ENCODE results near the gene APOBEC4. TPM values are rescaled to one million over a fixed set of nuclear protein-coding genes. Genes with fewer than 3 reads are reported as not detected.

Gene APOBEC4
- total RNA-seq, 1 experiment from 2014 or later, result not detected

- no peaks in the 10 kb centered on the region for H3K36me3 ChIP-seq (ENCODE audit: control insufficient read depth in 1 of 2, insufficient read depth in 2 of 2, low read length in 2 of 2)
- 0 out of 2 replicates have a peak, but pooled peaks cover 8% of the 10 kb centered on the region for H3K27me3 ChIP-seq (ENCODE audit: insufficient read depth, low read length)
- DNase-seq (ENCODE audit: low read depth, low spot score) (no peak), ATAC-seq (no peak)
- TF ChIP-seq FOSL1 (IDR thresholded peaks at IDR 0.05; ENCODE audit: low read depth) (no peak), CEBPB (IDR thresholded peaks at IDR 0.05; ENCODE audit: low read depth) (no peak), YY1 (IDR thresholded peaks at IDR 0.05; ENCODE audit: extremely low read depth, insufficient replicate concordance, low read depth, low read length) (no peak), ZBTB33 (IDR thresholded peaks at IDR 0.05; ENCODE audit: extremely low read depth, insufficient replicate concordance, low read length) (no peak), POLR2A (IDR thresholded peaks at IDR 0.05; ENCODE audit: borderline replicate concordance, extremely low read depth, insufficient read depth, insufficient read length) (no peak), TCF7L2 (IDR thresholded peaks at IDR 0.05; ENCODE audit: borderline replicate concordance, extremely low read depth, insufficient read depth, insufficient read length) (no peak), ELF1 (IDR thresholded peaks at IDR 0.05; ENCODE audit: borderline replicate concordance, low read depth) (no peak), SRF (IDR thresholded peaks at IDR 0.05; ENCODE audit: low read depth) (no peak), MAX (IDR thresholded peaks at IDR 0.05) (no peak), ZFX (IDR thresholded peaks at IDR 0.05) (no peak), EGR1 (IDR thresholded peaks at IDR 0.05; ENCODE audit: low read depth) (no peak), ATF3 (IDR thresholded peaks at IDR 0.05) (no peak), POLR2AphosphoS5 (IDR thresholded peaks at IDR 0.05; ENCODE audit: low read depth, low read length) (no peak), CTCF (IDR thresholded peaks at IDR 0.05 in 2 of 3, conservative IDR thresholded peaks at IDR 0.05 in 1 of 3; ENCODE audit: borderline replicate concordance in 1 of 3, insufficient read depth in 1 of 3, low read depth in 2 of 3, low read length in 2 of 3) (no peak)
- no peaks in the 10 kb centered on the region for H4K20me1 ChIP-seq (ENCODE audit: insufficient read depth)
- intact Hi-C loops (cut with micrococcal nuclease), result no loop called here
- H3K9ac ChIP-seq (ENCODE audit: low read length), result no peak overlapping the region
- ChIA-PET CTCF (interaction anchor here (1.2 kb wide), 1 partner anchor 37 kb away, joined by 3 read pairs; no protein-coding TSS in a partner anchor), POLR2A (no interaction called here), RAD21 (ENCODE audit: low non-redundant PET in 1 of 2, low total read pairs in 2 of 2, uncharacterized antibody in 2 of 2, unreplicated experiment in 2 of 2) (interaction anchor here in 1 of 2 experiments (0.6 kb wide), 1 partner anchor 37 kb away, joined by 3 read pairs; no protein-coding TSS in a partner anchor)
- no TSS peak for BruUV-seq (replicated peaks)
- H3K9me2 ChIP-seq (ENCODE audit: insufficient read depth), result no peaks in the 10 kb centered on the region
- no peaks in the 10 kb centered on the region for H3K4me1 ChIP-seq (ENCODE audit: control insufficient read depth in 1 of 2, insufficient read depth in 2 of 2, low read length in 2 of 2)
- H3K4me2 ChIP-seq (ENCODE audit: low read length), result no peak overlapping the region
- no peaks in the 10 kb centered on the region for H3K9me3 ChIP-seq (ENCODE audit: control insufficient read depth in 1 of 2, insufficient read depth in 1 of 2, low read depth in 1 of 2, low read length in 2 of 2)
- no peak overlapping the region for H3K27ac ChIP-seq (ENCODE audit: low read depth, low read length)
- H3K79me2 ChIP-seq (ENCODE audit: insufficient read depth, low read length), result no peaks in the 10 kb centered on the region
- no peak overlapping the region for H3K4me3 ChIP-seq (replicated peaks in 1 of 2; ENCODE audit: low read depth in 1 of 2, low read length in 2 of 2)
- no peak overlapping the region for H2AFZ ChIP-seq (ENCODE audit: low read depth, low read length, poor library complexity, severe bottlenecking)
Observed at GRCh38 chr1:183648042-183648441, 5.1 kb downstream of the APOBEC4 start.
